Sigmoid colon (tissue), 4 donors: ENCODE results near the gene CASP14.

ENCODE experiments used
- CTCF ChIP-seq, 4 experiments: fragments of 450-650 bp in 3 of 4; fragments of 200-600 bp in 1 of 4; IDR thresholded peaks; one replicate each; pipeline ENCODE4 v1.5.1; 2016 to 2019; ENCODE audit warnings: antibody characterized with exemption in 4 of 4, mild to moderate bottlenecking in 3 of 4, moderate library complexity in 2 of 4
- EP300 ChIP-seq, 4 donors: sonication (generic); formaldehyde crosslinking; IDR thresholded peaks; one replicate each; pipeline ENCODE4 v1.6.1; 2017; ENCODE audit warnings: antibody characterized with exemption in 4 of 4
- POLR2A ChIP-seq, 2 donors: fragments of 450-650 bp; IDR thresholded peaks; one replicate each; pipeline ENCODE4 v1.6.1; 2016; ENCODE audit warnings: antibody characterized with exemption in 2 of 2, mild to moderate bottlenecking in 2 of 2, moderate library complexity in 2 of 2
- POLR2AphosphoS5 ChIP-seq, 4 donors: sonication (generic); formaldehyde crosslinking; IDR thresholded peaks; one replicate each; pipeline ENCODE4 v1.6.1; 2017; ENCODE audit warnings: antibody characterized with exemption in 4 of 4

DNA sequence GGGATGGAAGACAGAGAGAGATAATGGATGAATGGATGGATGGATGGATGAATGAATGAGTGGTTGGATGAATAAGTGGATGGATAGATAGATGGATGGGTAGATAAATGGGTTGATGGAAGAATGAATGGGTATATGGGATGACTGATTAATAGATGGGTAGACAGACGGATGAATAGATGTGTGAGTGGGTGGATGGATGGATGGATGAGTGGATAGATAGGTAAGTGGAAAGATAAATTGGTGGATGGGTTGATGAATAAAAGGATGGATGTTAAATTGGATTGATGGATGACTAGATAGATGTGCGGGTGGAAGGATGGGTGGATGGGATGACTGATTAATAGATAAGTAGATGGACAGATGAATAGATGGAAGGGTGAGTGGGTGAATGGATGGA lies 1.4 kb downstream of the CASP14 start:
- TF ChIP-seq POLR2A (IDR thresholded peaks at IDR 0.05): no peak
- no peak for TF ChIP-seq CTCF (IDR thresholded peaks at IDR 0.05)
- TF ChIP-seq POLR2AphosphoS5 (IDR thresholded peaks at IDR 0.05): no peak
- TF ChIP-seq EP300 (IDR thresholded peaks at IDR 0.05): no peak
